Activated naive CD4-positive, alpha-beta T cell treated with anti-CD3 and anti-CD28 coated beads for 36 hours (primary cell): ENCODE data around the gene UBE2I. TPM values are rescaled to one million over a fixed set of nuclear protein-coding genes. Genes with fewer than 3 reads are reported as not detected.

Experiments
- CTCF ChIA-PET: fragments of 350-600 bp; sonication (Branson Sonifier 250); formaldehyde crosslinking; loops from one replicate; lab custom pipeline; 2021; ENCODE audit warnings: antibody characterized with exemption; lab: Charles Lee
- DNase-seq: peaks from one replicate; pipeline ENCODE4 v3.0.0-alpha.2; 2020
- H3K27ac Mint-ChIP-seq: one replicate; pipeline ENCODE4 v1.8.0; 2021; ENCODE audit warnings: mild to moderate bottlenecking, mixed read lengths
- H3K27me3 Mint-ChIP-seq: one replicate; pipeline ENCODE4 v1.8.0; 2021; ENCODE audit warnings: low read depth, mixed read lengths
- H3K36me3 Mint-ChIP-seq: one replicate; pipeline ENCODE4 v1.8.0; 2021; ENCODE audit warnings: low read depth, mixed read lengths
- H3K4me1 Mint-ChIP-seq: one replicate; pipeline ENCODE4 v1.8.0; 2021; ENCODE audit warnings: low read depth, mixed read lengths
- H3K4me3 Mint-ChIP-seq: one replicate; pipeline ENCODE4 v1.8.0; 2021; ENCODE audit warnings: mild to moderate bottlenecking, moderate library complexity, mixed read lengths
- H3K9me3 Mint-ChIP-seq: one replicate; pipeline ENCODE4 v1.8.0; 2021; ENCODE audit warnings: mixed read lengths
- intact Hi-C: fragments of 100-400 bp; cut with micrococcal nuclease; formaldehyde crosslinking; loops from one replicate; pipeline ENCODE4 v1.15.1; 2023
- total RNA-seq, 2 experiments: library from RNA; stranded (reverse); gene quantifications; one replicate each; pipeline ENCODE4 v1.2.3, GENCODE V29; 2021

UBE2I gene
- total RNA-seq, 2 experiments from 2014 or later: 273 to 297 TPM

DNA sequence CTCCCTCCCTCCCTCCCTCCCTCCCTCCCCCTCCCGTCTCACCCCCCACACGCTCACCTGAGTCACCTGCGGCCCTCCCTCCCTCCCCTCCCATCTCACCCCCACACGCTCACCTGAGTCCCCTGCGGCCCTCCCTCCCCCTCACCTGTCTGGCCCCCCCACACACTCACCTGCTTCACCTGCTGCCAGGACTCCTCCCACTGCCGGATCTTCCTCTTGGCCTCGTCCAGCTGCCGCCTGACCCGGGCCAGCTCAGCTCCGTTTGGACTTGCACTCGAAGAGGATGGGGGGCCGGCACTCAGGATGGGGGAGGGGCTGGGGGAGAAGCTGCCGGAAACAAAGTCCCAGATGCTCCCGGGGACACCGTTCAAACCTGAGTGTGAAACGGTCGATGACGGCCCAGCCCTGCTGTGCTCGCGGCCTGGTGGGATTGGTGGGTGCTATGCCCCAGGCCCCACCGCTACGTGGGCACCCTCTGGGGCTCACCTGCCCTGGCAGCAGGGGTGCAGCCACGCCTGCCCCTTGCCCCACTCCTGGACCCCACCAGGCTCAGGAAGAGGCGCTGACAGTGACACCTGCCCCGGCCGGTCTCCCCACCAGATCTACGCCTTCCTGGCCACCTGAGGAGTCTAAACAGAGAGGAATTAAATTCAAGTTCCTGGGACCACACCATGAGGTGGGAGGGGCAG, 58.2 kb downstream of the UBE2I start:
- Mint-ChIP-seq H3K27ac (no peak overlapping the region), H3K27me3 (no peaks in the 10 kb centered on the region), H3K36me3 (peaks cover 17% of the 10 kb centered on the region), H3K4me3 (no peak overlapping the region), H3K9me3 (no peaks in the 10 kb centered on the region), H3K4me1 (peaks cover 2% of the 10 kb centered on the region)
- intact Hi-C loops: no loop called here
- CTCF ChIA-PET: interaction anchor here (0.7 kb wide), 1 partner anchor 339 kb away, joined by 3 read pairs; the partner anchor contains the start of gene MAPK8IP3
- no peak for DNase-seq

DNA sequence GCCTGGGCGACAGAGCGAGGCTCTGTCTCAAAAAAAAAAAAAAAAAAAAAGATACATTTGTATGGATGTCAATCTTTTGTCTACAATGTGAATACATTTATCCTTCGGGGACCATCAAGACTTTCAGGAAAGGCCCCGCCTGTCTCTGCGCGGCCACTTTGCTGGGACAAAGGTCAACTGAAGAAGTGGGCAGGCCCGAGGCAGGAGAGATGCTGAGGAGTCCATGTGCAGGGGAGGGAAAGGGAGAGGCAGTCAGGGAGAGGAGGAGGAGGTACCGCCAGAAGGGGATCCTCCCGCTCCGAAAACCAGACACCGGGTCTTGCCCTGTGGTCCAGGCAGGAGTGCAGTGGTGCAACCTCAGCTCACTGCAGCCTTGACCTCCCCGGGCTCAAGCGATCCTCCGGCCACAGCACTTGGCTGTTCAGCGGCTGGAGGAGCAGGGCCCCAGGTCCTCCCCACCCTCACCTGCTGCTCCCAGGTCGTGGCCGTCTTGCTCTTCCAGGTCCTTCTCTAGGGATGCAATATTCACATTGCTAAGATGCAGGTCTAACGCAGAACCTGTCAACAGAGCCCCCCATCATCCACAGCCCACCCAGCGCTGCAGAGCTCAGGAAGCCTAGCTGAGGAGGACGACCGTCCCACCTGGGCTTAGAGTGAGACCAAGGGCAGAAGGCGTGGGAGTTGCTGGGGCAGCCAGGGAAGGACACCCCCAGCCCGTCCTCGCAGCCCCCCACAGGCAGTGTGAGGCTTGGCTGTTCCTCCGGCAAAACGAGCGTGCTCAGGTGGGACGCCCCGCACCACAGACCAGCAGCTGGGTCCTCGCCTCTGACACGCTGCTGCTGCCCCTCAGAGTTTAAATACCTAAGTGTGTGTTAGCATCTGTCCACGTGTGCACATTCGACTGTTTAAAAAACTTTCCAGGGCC, 61.9 kb downstream of the UBE2I start:
- Mint-ChIP-seq H3K4me3 (no peak overlapping the region), H3K4me1 (no peaks in the 10 kb centered on the region), H3K27me3 (no peaks in the 10 kb centered on the region), H3K36me3 (peaks cover 7% of the 10 kb centered on the region), H3K27ac (no peak overlapping the region), H3K9me3 (no peaks in the 10 kb centered on the region)
- CTCF ChIA-PET: interaction anchor here (1.1 kb wide), 1 partner anchor 11 kb away, joined by 3 read pairs; no protein-coding TSS in a partner anchor
- intact Hi-C loops: no loop called here
- DNase-seq: no peak

DNA sequence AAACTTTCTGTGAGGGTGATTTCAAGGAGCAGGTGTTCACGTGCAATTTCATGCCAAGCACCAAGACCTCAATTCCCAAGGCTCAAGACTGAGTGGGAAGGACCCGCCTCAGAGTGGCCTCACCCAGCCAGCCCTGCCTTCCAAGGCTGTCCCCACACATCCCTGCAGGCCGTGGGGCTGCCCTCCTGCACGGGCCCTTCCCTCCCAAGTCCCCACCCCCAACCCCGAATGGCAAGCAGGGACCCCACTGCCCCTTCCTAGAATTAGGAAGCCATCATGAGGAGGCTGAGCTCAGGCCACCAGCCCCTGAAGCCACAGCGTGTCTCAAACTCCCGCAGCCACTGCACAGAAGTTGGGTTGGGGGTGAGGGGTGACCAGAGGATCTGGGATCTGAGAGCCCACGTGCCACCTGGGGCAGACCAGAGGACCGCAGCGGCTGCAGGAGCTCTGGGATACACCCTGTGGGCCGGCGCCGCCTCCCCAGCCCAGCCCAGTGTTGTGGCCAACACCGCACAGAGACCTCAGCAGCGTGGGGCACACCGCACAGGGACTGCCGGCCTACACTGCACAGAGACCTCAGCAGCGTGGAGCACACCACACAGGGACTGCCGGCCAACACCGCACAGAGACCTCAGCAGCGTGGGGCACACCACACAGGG, 63.0 kb downstream of the UBE2I start:
- CTCF ChIA-PET: interaction anchor here (0.6 to 1.1 kb wide), 2 partner anchors 12 to 33 kb away, joined by 3 read pairs; no protein-coding TSS in a partner anchor

DNA sequence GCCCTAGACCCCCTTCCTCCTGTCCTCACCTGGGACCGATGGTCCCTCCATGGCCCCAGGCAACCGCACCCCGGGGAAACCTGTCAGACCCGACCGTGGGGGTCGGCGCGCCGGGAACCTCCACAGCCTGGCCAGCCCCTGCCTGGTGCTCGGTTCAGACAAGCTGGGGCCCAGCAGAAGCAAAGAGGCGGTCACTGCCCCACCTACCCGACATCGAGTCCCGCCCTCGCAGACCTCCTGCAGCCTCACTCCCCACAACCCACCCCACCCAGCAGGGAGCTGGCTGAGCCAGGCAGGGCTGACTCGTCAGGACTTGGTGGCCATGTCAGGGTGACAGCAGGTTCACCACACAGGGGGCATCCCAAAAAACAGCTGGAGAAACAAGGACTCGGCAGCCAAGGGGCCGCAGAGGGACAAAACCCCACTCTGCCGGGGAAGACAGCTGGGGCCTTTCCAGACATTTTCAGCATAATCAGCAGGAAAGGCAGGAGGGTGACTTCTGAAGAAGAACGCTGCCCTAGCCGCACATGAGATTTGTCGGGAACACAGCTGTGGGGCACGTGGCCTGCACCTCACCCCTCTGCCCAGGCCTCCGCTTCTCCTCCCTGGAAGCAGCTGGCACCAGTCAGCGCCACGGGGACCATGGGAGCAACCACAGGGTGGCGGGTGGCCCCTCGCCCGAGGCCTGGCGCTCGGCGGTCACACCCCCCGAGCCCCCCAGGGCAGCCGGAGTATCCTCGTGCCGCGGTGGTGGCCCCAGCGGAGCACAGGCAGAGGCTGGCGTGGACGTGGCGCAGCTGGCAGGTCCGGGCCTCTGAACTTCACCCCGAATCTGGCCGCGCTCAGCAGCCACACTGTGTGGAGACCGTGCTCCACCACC, 65.2 kb downstream of the UBE2I start:
- no peak overlapping the region for H3K27ac Mint-ChIP-seq
- intact Hi-C loops: loop anchor here (5.0 kb wide), 1 partner anchor 38 kb away; the partner anchor contains the start of gene UNKL
- no peaks in the 10 kb centered on the region for H3K27me3 Mint-ChIP-seq
- CTCF ChIA-PET: no interaction called here
- no peak overlapping the region for H3K4me3 Mint-ChIP-seq
- H3K36me3 Mint-ChIP-seq: peaks cover 4% of the 10 kb centered on the region
- H3K4me1 Mint-ChIP-seq: peaks cover 14% of the 10 kb centered on the region
- no peaks in the 10 kb centered on the region for H3K9me3 Mint-ChIP-seq
- no peak for DNase-seq

More for the DNA sequence above, 63.0 kb downstream of the UBE2I start:
- Mint-ChIP-seq H3K9me3 (no peaks in the 10 kb centered on the region), H3K27me3 (no peaks in the 10 kb centered on the region), H3K27ac (no peak overlapping the region), H3K4me3 (no peak overlapping the region), H3K36me3 (peaks cover 5% of the 10 kb centered on the region), H3K4me1 (no peaks in the 10 kb centered on the region)
- intact Hi-C loops: no loop called here
- DNase-seq: no peak

DNA sequence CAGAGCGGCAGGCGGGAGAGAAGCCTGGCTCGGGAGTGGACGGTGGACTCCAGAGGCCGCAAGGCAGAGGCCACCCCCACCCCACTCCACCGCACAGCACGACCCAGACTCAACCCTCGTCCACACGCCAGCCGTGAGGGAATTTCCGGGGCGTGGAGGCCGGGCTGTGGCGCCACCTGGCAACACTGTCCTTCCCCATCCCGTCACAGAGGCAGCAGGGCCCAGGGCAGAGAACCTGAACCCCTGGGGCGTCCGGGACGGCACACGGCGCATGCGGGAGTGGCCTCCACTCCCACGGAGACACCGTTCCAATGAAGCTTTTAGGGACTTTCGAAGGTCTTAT, 65.8 kb downstream of the UBE2I start:
- Mint-ChIP-seq H3K27ac (no peak overlapping the region), H3K4me3 (no peak overlapping the region), H3K27me3 (no peaks in the 10 kb centered on the region), H3K36me3 (peaks cover 4% of the 10 kb centered on the region), H3K4me1 (peaks cover 17% of the 10 kb centered on the region), H3K9me3 (no peaks in the 10 kb centered on the region)
- DNase-seq: no peak
- intact Hi-C loops: loop anchor here (5.0 kb wide), 1 partner anchor 37 kb away; the partner anchor contains the start of gene UNKL
- CTCF ChIA-PET: no interaction called here

DNA sequence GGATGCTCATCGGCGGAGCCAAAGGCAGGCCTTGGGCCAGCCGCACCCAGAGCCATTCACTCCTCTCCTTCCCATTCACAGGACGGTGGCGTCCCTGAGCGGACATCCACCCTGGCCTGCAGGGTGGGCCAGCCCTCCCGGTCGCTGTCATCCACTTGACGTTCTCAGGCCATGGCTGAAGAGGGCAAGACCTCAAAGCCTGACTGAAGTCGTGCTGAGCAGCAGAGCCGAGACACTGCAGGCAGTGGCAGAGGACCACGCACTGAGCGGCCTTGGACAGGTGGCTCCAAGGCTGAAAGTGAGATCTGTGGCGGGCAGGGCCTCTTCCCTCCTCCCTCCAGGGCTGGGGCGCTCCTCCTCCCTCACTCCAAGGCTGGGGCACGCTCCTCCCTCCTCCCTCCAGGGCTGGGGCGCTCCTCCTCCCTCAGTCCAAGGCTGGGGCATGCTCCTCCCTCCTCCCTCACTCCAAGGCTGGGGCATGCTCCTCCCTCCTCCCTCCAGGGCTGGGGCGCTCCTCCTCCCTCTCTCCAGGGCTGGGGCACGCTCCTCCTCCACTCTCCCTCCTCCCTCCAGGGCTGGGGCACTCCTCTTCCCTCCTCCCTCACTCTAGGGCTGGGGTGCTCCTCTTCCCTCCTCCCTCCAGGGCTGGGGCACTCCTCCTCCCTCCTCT, 66.4 kb downstream of the UBE2I start:
- intact Hi-C loops: loop anchor here (5.0 kb wide), 1 partner anchor 36 kb away; the partner anchor contains the start of gene UNKL
- H3K36me3 Mint-ChIP-seq: peaks cover 4% of the 10 kb centered on the region

More for the DNA sequence above, 66.4 kb downstream of the UBE2I start:
- Mint-ChIP-seq H3K9me3 (no peaks in the 10 kb centered on the region), H3K27ac (no peak overlapping the region), H3K27me3 (no peaks in the 10 kb centered on the region), H3K4me3 (no peak overlapping the region), H3K4me1 (peaks cover 17% of the 10 kb centered on the region)
- DNase-seq: no peak
- CTCF ChIA-PET: no interaction called here

Other genes starting within 250 kb of the UBE2I start
- not detected for gene SSTR5, start 236.9 kb upstream of the UBE2I start, total RNA-seq
- gene C1QTNF8, start 213.4 kb upstream of the UBE2I start, total RNA-seq: not detected
- under 1 TPM; 0.50 to 0.84 TPM for gene CACNA1H, start 156.5 kb upstream of the UBE2I start, total RNA-seq
- not detected for gene TPSG1, start 84.4 kb upstream of the UBE2I start, total RNA-seq
- gene TPSB2, start 79.5 kb upstream of the UBE2I start, total RNA-seq: not detected
- gene TPSAB1, start 68.9 kb upstream of the UBE2I start, total RNA-seq: not detected
- not detected for gene TPSD1, start 53.6 kb upstream of the UBE2I start, total RNA-seq
- under 1 TPM; 0.10 to 0.37 TPM for gene BAIAP3, start 24.0 kb downstream of the UBE2I start, total RNA-seq
- gene TSR3, start 42.2 kb downstream of the UBE2I start, total RNA-seq: 10 to 100 TPM; 48.5 to 50.7 TPM
- gene GNPTG, start 42.3 kb downstream of the UBE2I start, total RNA-seq: 10 to 100 TPM; 15.9 to 17.3 TPM
- gene UNKL, start 105.1 kb downstream of the UBE2I start, total RNA-seq: 10 to 100 TPM; 35.9 to 38.4 TPM
- gene UQCC4, start 111.1 kb downstream of the UBE2I start, total RNA-seq: 10 to 100 TPM; 11.2 to 12.2 TPM
- gene PERCC1, start 121.4 kb downstream of the UBE2I start, total RNA-seq: under 1 TPM in 1 of 2 experiments, not detected in 1; 0.31 TPM
- 1 to 10 TPM in 1 of 2 experiments, under 1 TPM in 1; 0.74 to 1.8 TPM for gene CCDC154, start 134.9 kb downstream of the UBE2I start, total RNA-seq
- 10 to 100 TPM; 31.7 to 34.5 TPM for gene CLCN7, start 165.4 kb downstream of the UBE2I start, total RNA-seq
- not detected for gene PTX4, start 179.3 kb downstream of the UBE2I start, total RNA-seq
- 10 to 100 TPM; 68.1 to 76.1 TPM for gene TELO2, start 183.7 kb downstream of the UBE2I start, total RNA-seq
- gene TMEM204, start 224.0 kb downstream of the UBE2I start, total RNA-seq: 1 to 10 TPM; 7.7 to 8.2 TPM